Measurements from ENCODE around the gene ST8SIA1.

The ST8SIA1 gene

GRCh38 chr12:22285846-22286245 is 48.7 kb downstream of the ST8SIA1 start:
- DNase-seq (ENCODE audit: low read depth): no peak

GRCh38 chr12:22284871-22285270 is 49.6 kb downstream of the ST8SIA1 start:
- DNase-seq (ENCODE audit: low read depth): no peak
- no peak for TF ChIP-seq CTCF (IDR thresholded peaks at IDR 0.05; ENCODE audit: control insufficient read depth, extremely low read depth, insufficient read depth)
- no peak overlapping the region for H3K4me3 ChIP-seq (ENCODE audit: low read depth, low read length)

More at GRCh38 chr12:22285846-22286245, 48.7 kb downstream of the ST8SIA1 start:
- no peak overlapping the region for H3K4me3 ChIP-seq (ENCODE audit: low read depth, low read length)
- TF ChIP-seq CTCF (IDR thresholded peaks at IDR 0.05; ENCODE audit: control insufficient read depth, extremely low read depth, insufficient read depth): no peak

GRCh38 chr12:22283508-22283907 is 51.0 kb downstream of the ST8SIA1 start:
- no peak overlapping the region for H3K4me3 ChIP-seq (ENCODE audit: low read depth, low read length)
- no peak for DNase-seq (ENCODE audit: low read depth)
- no peak for TF ChIP-seq CTCF (IDR thresholded peaks at IDR 0.05; ENCODE audit: control insufficient read depth, extremely low read depth, insufficient read depth)

GRCh38 chr12:22283006-22283506 is 51.5 kb downstream of the ST8SIA1 start:
- no peak for TF ChIP-seq CTCF (IDR thresholded peaks at IDR 0.05; ENCODE audit: control insufficient read depth, extremely low read depth, insufficient read depth)
- no peak overlapping the region for H3K4me3 ChIP-seq (ENCODE audit: low read depth, low read length)
- DNase-seq (ENCODE audit: low read depth): no peak

GRCh38 chr12:22282283-22282682 is 52.2 kb downstream of the ST8SIA1 start:
- no peak for TF ChIP-seq CTCF (IDR thresholded peaks at IDR 0.05; ENCODE audit: control insufficient read depth, extremely low read depth, insufficient read depth)
- DNase-seq (ENCODE audit: low read depth): no peak
- H3K4me3 ChIP-seq (ENCODE audit: low read depth, low read length): no peak overlapping the region

GRCh38 chr12:22276867-22277266 is 57.6 kb downstream of the ST8SIA1 start:
- no peak overlapping the region for H3K4me3 ChIP-seq (ENCODE audit: low read depth, low read length)
- no peak for DNase-seq (ENCODE audit: low read depth)
- no peak for TF ChIP-seq CTCF (IDR thresholded peaks at IDR 0.05; ENCODE audit: control insufficient read depth, extremely low read depth, insufficient read depth)

GRCh38 chr12:22276313-22276712 is 58.2 kb downstream of the ST8SIA1 start:
- no peak overlapping the region for H3K4me3 ChIP-seq (ENCODE audit: low read depth, low read length)
- no peak for TF ChIP-seq CTCF (IDR thresholded peaks at IDR 0.05; ENCODE audit: control insufficient read depth, extremely low read depth, insufficient read depth)
- no peak for DNase-seq (ENCODE audit: low read depth)

Measured in LNCaP clone FGC (cell line).